GM18526 (cell line): ENCODE measurements around the gene DGKA.
A peak's percentile ranks its signal among the peaks of the same experiment; 100 is the strongest.

Source experiments
- POLR2A ChIP-seq: IDR thresholded peaks from 3 replicates; pipeline ENCODE4 v1.6.1; 2011; ENCODE audit not compliant: insufficient read length; ENCODE audit errors: extremely low read depth

The DGKA gene

DNA sequence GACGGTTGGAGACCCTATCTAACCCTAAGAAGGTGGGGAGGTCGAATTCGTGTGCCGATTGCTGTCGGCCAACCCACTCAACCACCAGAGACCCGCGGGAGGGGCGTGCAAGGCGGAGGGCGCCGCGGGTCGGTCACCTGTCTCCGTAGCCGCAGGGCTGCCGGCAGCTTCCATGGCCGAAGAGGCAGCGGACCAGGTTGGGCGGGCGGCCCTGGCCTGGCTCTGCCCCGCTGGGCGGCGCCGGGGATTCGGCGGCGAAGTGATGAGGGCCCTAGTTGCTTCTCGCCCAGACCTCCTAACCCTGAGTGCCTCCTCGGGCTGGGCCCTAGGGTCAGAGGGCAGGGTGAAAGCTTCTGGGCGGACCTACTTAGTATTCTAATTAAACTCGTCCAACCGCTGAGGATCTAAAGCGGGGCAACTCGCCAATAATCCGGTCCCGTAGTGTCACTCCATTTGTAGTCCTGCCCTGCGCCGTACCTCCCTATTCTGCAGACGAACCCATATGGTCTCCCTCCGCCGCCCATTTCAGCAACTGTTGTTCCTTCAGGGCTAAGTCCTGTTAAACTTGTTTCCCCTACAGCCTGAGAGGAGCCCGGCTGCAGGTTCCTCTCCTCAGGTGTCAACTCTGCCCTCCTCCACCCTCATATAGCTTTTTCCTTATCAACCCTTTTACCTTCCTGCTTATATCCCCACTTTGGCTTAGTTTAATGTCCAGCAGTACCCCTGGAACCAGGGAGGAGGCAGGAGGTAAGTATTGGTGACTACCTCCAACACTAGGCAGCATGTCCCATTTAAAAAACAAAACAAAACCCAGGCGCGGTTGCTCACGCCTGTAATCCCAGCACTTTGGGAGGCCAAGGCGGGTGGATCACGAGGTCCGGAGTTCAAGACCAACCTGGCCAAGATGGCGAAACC lies 3.1 kb upstream of the DGKA start, which contains the start of gene PYM1:
Gene PYM1, minus strand, starts transcription at position 307 of the 915 bp plus-strand sequence. Its CDS starts 133 bp downstream, at position 174.
- TF ChIP-seq POLR2A: peak; percentile 84

DNA sequence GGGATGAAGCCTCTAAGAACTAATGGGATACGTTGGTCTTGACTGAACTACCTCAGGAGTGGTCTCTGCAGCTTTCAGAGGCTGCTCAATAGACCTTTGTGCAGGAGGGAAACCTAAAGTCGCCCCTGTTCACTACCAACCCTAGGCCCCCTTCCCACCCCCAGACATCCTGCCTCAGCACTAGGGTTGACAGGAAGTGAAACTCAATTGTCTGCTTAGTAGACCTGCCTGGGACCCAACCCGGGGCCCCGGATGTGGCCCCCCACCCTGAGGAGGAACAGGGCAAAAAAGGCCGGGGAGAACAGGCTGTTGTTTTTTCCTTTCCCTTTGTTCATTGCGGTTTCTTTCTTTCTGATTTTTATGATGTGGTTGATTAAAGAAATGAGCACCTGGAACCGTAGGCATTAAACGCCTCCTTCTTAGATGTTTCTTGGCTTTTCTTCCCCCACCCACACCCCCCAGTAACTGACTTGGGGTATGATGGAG lies 1.6 kb upstream of the DGKA start:
- TF ChIP-seq POLR2A: peak; percentile 47

DNA sequence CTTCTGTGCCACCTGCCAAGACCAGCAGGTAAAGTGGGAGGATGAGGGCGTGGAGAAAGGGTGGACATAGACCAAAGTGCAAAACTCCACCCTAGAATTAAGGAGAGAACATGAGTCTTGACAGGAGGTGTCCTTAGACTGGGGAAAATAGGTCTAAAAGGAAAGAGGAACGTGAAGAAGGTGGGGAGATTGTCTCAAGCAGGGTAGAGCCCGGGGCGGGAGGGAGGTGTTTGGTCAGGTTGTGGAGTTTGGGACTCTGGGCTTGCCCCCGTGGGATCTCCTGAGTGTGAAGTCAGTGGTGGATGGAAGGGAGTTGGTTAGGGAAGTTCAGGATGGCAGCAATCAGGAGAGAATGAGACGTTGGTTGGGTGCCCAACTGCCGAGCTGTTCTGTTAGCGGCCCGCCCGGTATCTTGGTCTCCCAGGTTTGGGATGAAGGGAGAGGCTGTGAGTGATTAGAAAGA lies 386 bp downstream of the DGKA start:
- TF ChIP-seq POLR2A: no peak

DNA sequence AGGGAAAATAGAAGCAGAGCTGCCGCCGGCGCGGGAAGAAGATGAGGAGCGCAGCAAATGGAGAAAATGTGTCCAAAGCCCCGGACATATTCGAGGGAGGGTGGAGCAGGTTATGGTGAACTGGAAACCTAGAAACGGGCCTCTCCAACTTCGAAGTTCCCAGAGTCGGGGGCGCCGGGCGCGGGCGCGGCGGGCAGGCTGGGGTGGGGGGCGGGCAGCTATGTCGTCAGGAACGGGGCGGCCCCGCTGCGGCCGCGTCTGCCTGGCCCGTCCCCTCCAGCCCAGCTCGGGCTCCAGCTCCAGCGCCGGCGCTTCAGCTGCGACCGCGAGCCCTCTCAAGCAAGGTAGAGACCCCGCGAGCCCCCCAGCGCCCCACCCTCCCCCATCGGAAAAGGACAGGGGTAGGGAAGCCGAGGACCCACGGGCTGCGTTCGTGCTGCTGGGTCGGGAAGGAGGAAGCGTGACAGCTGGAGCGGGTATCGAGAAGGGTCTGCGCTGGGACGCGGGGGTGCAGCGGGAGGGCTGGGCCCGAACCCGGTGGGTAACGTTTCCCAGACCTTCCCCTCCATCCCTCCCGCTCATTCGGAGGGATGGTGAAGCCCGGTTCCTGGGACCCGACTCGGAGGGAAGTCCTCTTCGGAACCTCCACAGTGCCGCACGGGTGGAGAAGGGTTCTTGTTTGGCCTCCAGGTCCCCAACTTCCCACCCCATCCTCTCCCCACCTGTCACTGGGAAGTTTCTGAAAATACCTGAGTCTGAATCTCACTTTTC lies 1.0 kb downstream of the DGKA start:
- TF ChIP-seq POLR2A: no peak

DNA sequence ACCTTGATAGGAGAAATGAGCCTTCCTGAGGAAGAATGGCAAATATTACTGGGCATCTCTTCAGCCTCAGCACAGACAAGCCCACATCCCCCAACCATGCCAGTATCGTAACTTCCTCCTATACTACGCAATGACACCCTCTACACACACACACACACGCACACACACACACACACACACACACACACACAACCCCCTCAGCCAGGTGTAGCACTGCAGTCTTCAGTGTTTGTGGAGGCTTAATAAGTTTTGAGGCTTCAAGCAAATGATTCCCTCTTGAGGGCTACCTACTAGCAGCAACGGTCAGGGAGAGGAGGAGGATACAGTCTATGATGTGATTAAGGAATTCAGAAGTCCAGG lies 1.6 kb downstream of the DGKA start:
- no peak for TF ChIP-seq POLR2A

DNA sequence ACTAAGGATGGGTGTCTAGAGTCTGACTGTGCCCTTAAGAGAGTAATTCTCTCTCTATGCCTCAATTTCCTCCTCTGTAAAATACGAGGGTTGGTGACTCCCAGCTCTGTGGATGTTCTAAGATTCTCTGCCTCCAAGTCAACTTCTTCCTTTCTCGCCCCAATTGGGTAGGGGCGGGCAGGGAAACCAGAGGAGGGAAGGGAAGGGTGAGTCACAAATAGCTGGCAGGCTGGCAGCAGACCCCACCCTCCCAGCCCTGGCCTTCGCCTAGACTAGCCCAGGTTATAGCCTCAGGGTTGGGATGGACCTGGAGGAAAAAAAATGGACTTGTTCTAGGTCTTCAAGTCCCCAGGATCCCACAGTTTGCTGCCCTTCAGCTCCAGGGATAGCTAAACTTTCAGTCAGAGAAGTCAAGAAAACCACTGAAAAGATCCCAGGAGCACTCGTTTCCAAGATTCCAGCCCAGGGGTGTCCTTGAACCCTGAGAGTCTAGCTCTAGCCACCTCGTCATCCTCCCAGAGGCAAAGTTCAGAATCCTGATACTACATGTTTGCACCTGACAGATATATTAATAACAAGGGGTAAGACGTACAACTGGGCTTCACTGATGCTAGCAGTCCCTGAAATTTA lies 2.3 kb downstream of the DGKA start:
- no peak for TF ChIP-seq POLR2A

DNA sequence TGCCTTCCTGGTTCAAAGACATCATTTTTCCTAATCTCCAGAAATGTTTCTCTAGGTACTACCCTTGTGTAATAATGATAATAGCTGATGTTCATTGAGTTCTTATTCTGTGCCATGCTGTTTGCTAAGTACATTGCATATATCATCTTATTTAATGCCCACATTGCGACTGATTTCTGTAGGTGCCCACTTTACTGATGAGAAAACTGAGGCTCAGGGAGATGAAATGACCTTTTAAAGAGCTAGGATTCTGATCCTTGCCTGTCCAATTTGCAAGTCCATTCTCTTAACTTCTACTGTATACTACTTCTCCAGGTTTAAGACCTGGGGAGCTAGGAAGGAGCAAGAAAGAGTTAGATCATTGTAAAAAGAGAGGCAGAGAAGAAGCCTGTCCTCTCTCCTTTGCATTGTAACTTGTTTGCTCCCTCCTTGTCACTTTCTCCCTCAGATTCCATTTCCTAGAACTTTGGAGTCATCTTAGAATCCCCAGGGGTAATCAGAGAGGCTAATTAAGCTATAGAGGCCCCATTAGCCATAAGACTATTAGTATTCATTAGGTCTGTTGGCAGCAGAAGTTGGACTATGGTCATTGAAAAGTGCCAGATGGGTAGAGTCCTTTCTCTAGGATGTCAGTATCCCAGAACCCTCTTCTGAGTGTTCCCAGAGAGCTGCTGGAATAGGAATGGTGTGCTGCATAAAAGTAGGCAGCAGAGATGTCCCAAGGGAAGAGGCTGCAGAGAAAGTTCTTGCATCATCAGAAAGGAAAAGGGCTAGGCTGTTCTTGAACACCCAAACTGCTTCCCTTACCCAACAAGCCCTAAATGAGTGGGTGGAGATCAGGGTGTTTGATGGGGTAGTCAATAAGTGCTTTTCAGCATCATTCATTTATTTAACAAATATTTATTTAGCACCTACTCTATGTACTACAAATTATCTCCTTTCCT lies 3.1 kb downstream of the DGKA start:
- TF ChIP-seq POLR2A: no peak

DNA sequence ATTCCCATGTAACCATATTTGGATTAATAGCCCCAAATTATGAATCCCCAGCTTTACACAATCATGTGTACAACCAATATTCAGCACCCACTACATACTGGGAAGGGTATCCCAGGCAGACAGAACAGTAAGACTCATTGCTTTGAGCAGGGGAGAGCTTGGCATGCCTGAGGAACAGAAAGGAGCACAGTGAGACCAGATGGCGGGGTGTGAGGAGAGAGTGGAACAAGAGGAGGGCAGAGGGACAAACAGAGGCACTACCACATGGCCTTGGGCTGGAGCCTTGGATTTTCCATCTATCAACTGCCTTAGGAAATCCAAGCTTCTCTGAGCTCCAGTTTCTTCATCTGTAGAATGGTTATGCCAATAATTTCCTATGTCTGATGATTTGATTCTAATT lies 3.8 kb downstream of the DGKA start:
- TF ChIP-seq POLR2A: no peak

DNA sequence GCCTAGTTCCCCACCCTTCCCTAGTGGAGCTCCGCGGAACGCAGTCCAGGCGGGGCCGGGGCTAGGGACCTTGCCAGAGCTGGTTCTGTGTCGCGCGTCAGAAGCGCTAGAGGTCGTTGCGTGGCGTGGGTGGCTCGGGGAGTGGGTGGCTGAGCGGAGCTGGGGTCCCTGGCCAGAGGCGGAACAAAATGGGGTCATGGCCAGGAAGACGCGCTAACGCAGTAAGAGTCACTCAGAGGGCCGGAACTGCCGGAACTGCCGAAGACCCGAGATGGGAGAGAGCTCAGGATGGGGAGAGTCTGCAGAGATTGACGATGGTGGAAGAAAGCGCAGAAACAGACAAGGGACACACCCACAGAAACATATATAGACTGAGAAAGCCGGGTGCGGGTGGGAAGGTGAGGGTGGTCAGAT lies 4.8 kb downstream of the DGKA start:
- TF ChIP-seq POLR2A: no peak

DNA sequence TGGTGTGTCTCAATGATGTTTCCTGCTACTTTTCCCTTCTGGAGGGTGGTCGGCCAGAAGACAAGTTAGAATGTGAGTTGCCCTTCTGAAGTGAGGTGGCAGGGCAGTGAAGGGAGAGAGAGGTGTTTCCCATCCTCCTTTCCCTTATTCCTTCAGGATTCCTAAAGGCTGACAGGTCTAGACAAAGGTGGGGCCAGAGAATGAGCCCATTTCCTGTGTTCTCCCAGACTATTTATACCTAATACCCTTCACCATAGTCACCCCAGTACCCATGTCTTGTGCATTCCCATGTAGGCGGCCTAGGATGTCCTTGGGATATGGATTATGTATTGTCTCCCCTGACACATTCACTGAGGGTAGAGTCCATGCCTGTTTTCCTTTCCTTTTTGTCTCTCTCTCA lies 7.0 kb downstream of the DGKA start:
- no peak for TF ChIP-seq POLR2A

DNA sequence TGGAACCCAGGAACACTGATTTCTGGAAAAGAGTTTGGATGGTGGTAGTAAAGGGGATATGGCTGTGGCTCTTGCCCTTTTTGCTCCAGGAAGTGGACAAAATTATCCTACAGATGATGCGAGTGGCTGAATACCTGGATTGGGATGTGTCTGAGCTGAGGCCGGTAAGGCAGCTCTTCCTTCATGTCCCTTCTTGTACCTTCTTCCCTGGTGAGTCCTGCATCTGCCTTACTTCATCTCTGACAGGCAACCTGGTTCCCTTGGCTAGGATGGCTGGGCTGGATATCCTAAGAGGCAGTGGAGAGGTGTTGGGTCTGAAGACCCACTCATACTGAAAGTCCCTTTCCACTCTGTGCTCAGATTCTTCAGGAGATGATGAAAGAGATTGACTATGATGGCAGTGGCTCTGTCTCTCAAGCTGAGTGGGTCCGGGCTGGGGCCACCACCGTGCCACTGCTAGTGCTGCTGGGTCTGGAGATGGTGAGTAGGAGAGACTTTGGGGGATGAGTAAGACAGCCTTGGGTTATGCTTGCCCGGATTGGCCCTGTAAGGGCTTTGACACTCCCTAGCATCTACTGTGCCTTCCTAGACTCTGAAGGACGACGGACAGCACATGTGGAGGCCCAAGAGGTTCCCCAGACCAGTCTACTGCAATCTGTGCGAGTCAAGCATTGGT lies 8.0 kb downstream of the DGKA start:
- no peak for TF ChIP-seq POLR2A

DNA sequence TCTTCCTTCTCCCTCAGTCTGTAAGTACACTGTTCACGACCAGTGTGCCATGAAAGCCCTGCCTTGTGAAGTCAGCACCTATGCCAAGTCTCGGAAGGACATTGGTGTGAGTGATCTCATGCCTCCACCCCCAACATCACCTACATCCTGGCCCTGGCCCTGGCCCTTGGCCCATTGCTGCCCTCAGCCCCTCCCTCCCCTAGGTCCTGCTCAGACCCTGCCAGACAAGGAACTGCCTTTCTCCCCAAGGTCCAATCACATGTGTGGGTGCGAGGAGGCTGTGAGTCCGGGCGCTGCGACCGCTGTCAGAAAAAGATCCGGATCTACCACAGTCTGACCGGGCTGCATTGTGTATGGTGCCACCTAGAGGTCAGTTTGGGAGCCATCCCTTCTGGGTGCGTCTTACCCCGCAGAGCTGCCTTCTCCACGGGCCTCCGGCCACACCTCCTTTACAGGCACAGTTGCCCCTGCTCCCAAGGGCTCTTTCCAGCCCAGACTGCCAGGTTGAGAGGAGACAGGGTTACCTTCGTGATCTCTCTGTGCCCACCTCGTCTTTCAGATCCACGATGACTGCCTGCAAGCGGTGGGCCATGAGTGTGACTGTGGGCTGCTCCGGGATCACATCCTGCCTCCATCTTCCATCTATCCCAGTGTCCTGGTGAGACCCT lies 9.2 kb downstream of the DGKA start:
- no peak for TF ChIP-seq POLR2A

DNA sequence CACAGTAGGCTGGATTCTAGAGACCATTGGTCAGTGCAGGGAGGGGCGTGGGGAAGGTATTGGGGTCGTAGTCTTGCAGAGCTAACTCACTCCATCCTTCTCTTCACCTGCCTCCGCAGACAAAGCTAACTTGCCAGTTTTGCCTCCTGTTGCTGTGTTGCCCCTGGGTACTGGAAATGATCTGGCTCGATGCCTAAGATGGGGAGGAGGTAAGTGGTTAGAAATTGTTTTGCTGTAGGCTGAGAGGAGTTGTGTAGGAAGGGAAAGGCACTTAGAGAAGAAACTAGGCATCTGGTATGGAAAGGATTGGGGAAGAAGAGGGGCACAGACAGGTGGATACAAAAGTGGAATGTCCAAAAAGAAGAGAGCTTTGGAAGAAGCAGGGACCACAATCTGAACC lies 11.1 kb downstream of the DGKA start:
- TF ChIP-seq POLR2A: no peak
